Keratinocyte (primary cell): ENCODE data around the gene THOC6. TPM values are rescaled to one million over a fixed set of nuclear protein-coding genes. Genes with fewer than 3 reads are reported as not detected.

ENCODE experiments used
- DNase-seq: peaks from one replicate; pipeline ENCODE4 v3.0.0-alpha.2; 2011; ENCODE audit warnings: low read depth, missing footprints, low spot score
- FAIRE-seq: peaks from 2 replicates; lab custom pipeline; 2011; peaks lifted over from hg19 to GRCh38; lab: Jason Lieb, UNC
- H2AFZ ChIP-seq: 2 replicates; pipeline ENCODE4 v1.6.0; 2012; ENCODE audit warnings: low read length, control low read depth, inconsistent platforms; ENCODE audit not compliant: control insufficient read depth
- H3K27ac ChIP-seq: 2 replicates; pipeline ENCODE4 v1.5.1; 2011; ENCODE audit warnings: low read length; ENCODE audit not compliant: control insufficient read depth, insufficient read depth
- H3K27me3 ChIP-seq: 3 replicates; pipeline ENCODE4 v1.6.0; 2011; ENCODE audit warnings: low read length; ENCODE audit not compliant: control insufficient read depth, insufficient read depth; ENCODE audit errors: extremely low read depth
- H3K36me3 ChIP-seq, 2 experiments: 2 replicates in 1 of 2; 3 replicates in 1 of 2; pipeline ENCODE4 v1.5.1; 2011; ENCODE audit warnings: low read length in 2 of 2, mild to moderate bottlenecking in 1 of 2; ENCODE audit not compliant: control insufficient read depth in 2 of 2, insufficient read depth in 2 of 2; ENCODE audit errors: extremely low read depth in 1 of 2
- H3K4me1 ChIP-seq: 3 replicates; pipeline ENCODE4 v1.5.1; 2011; ENCODE audit warnings: low read length; ENCODE audit not compliant: control insufficient read depth, insufficient read depth; ENCODE audit errors: extremely low read depth
- H3K4me2 ChIP-seq: 3 replicates; pipeline ENCODE4 v1.6.0; 2011; ENCODE audit warnings: low read depth, low read length; ENCODE audit not compliant: control insufficient read depth, insufficient read depth; ENCODE audit errors: extremely low read depth
- H3K4me3 ChIP-seq, 3 experiments: fragments of 200-600 bp in 1 of 3; sonication (generic) in 1 of 3; 2 replicates in 2 of 3; 3 replicates in 1 of 3; pipeline ENCODE4 v1.5.1; 2011 to 2016; ENCODE audit warnings: low read length in 3 of 3, mild to moderate bottlenecking in 3 of 3, control low read depth in 2 of 3, inconsistent platforms in 1 of 3, low read depth in 1 of 3, mixed read lengths in 1 of 3, mixed run types in 1 of 3, moderate library complexity in 1 of 3; ENCODE audit not compliant: control insufficient read depth in 2 of 3, insufficient read depth in 2 of 3; ENCODE audit errors: extremely low read depth in 1 of 3
- H3K79me2 ChIP-seq: 2 replicates; pipeline ENCODE4 v1.6.0; 2012; ENCODE audit warnings: low read length; ENCODE audit not compliant: control insufficient read depth, insufficient read depth
- H3K9ac ChIP-seq: 3 replicates; pipeline ENCODE4 v1.6.0; 2011; ENCODE audit warnings: low read length; ENCODE audit not compliant: control insufficient read depth, insufficient read depth; ENCODE audit errors: extremely low read depth
- H3K9me1 ChIP-seq: 3 replicates; pipeline ENCODE4 v1.6.0; 2011; ENCODE audit warnings: low read length; ENCODE audit not compliant: control insufficient read depth, insufficient read depth; ENCODE audit errors: extremely low read depth
- H3K9me3 ChIP-seq: 2 replicates; pipeline ENCODE4 v1.5.1; 2012; ENCODE audit warnings: low read depth, low read length; ENCODE audit not compliant: control insufficient read depth
- H4K20me1 ChIP-seq: 3 replicates; pipeline ENCODE4 v1.6.0; 2011; ENCODE audit warnings: low read length; ENCODE audit not compliant: control insufficient read depth, insufficient read depth; ENCODE audit errors: extremely low read depth
- CTCF ChIP-seq, 3 experiments: IDR thresholded peaks in 1 of 3; conservative IDR thresholded peaks in 1 of 3; optimal IDR thresholded peaks in 1 of 3; 2 replicates in 2 of 3; 3 replicates in 1 of 3; pipeline versions ENCODE3 to v1.5.1; 2011; ENCODE audit warnings: low read length in 3 of 3, mild to moderate bottlenecking in 3 of 3, moderate library complexity in 2 of 3, control low read depth in 1 of 3, inconsistent platforms in 1 of 3; ENCODE audit not compliant: insufficient read depth in 2 of 3; ENCODE audit errors: extremely low read depth in 1 of 3
- EZH2 ChIP-seq: IDR thresholded peaks from one replicate; pipeline ENCODE4 v1.6.1; 2012; ENCODE audit warnings: inconsistent platforms, mild to moderate bottlenecking, low read length, moderate library complexity
- dilution Hi-C: fragments of 300-500 bp; cut with MboI; formaldehyde crosslinking; loops from one replicate; pipeline ENCODE4 v1.7.0; 2020; ENCODE audit warnings: low sequenced_read_pairs; ENCODE audit not compliant: extremely low pct_ligation_motif_present
- polyA plus RNA-seq, 5 experiments: library from polyadenylated mRNA; depleted of rRNA in 3 of 5; stranded (reverse) in 3 of 5; stranded (forward) in 1 of 5; unstranded in 1 of 5; fragments of >200 nt; gene quantifications; 1 replicate in 1 of 5; 2 replicates in 3 of 5; 3 replicates in 1 of 5; pipeline versions ENCODE4 v1.2.1 to v1.2.3, GENCODE V29; 2011 to 2012; ENCODE audit warnings: missing spikeins in 2 of 5, low read depth in 1 of 5, low replicate concordance in 1 of 5

THOC6 gene
- polyA plus RNA-seq, 1 donor (not counting 4 experiments of a cell fraction or from before 2014, with no cell fraction given): 10.3 TPM

GRCh38 chr16:3003582-3004270 is 20.1 kb upstream of the THOC6 start:
- Histone ChIP-seq H2AFZ (no peak overlapping the region), H3K27me3 (no peaks in the 10 kb centered on the region), H3K9me1 (no peaks in the 10 kb centered on the region), H3K79me2 (no peaks in the 10 kb centered on the region), H3K4me2 (peak overlapping the region; percentile 22), H3K36me3 (no peaks in the 10 kb centered on the region), H3K4me1 (no peaks in the 10 kb centered on the region), H4K20me1 (no peaks in the 10 kb centered on the region), H3K9ac (no peak overlapping the region), H3K27ac (no peak overlapping the region), H3K9me3 (no peaks in the 10 kb centered on the region), H3K4me3 (no peak overlapping the region)
- dilution Hi-C loops: no loop called here
- FAIRE-seq (peak; percentile 69), DNase-seq (peak; percentile 97)
- TF ChIP-seq CTCF (optimal IDR thresholded peaks at IDR 0.05 in 1 of 3, IDR thresholded peaks at IDR 0.05 in 1 of 3, conservative IDR thresholded peaks at IDR 0.05 in 1 of 3; ENCODE audit: extremely low read depth in 1 of 3, insufficient read depth in 2 of 3, low read length in 3 of 3): peak; percentile 27 to 82 (median 51)
- no peak for TF ChIP-seq EZH2

DNA sequence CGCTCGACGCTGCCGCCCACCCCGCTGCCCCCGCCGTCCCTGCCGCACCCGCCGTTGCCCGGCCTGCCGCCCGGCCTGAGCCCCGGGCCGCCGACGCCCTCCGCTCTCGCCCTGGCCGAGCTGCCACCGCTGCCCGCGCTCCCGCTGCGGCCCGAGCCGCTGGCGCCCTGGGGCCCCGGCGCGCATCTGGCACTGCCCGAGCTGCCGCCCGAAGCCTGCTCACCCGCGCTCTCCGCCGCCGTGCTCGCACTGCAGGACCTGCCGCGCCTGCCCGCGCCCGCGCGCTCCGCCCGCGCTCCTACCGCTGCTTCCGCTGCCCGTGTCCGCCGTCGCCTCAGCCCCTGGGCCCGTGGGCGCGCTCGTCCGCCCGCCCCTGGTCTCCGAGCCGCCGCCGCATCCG is 19.5 kb upstream of the THOC6 start:
- H3K4me2 ChIP-seq: peak overlapping the region; percentile 22
- H3K36me3 ChIP-seq: no peaks in the 10 kb centered on the region
- H3K4me3 ChIP-seq: no peak overlapping the region
- no peaks in the 10 kb centered on the region for H3K27me3 ChIP-seq
- H3K27ac ChIP-seq: no peak overlapping the region
- no peak overlapping the region for H3K9ac ChIP-seq
- TF ChIP-seq CTCF (optimal IDR thresholded peaks at IDR 0.05 in 1 of 3, IDR thresholded peaks at IDR 0.05 in 1 of 3, conservative IDR thresholded peaks at IDR 0.05 in 1 of 3; ENCODE audit: extremely low read depth in 1 of 3, insufficient read depth in 2 of 3, low read length in 3 of 3): no peak
- no peak for TF ChIP-seq EZH2
- no peaks in the 10 kb centered on the region for H3K79me2 ChIP-seq
- H3K9me3 ChIP-seq: no peaks in the 10 kb centered on the region
- H3K9me1 ChIP-seq: no peaks in the 10 kb centered on the region
- dilution Hi-C loops: no loop called here
- no peak for FAIRE-seq
- H2AFZ ChIP-seq: no peak overlapping the region
- H4K20me1 ChIP-seq: no peaks in the 10 kb centered on the region
- DNase-seq: no peak
- no peaks in the 10 kb centered on the region for H3K4me1 ChIP-seq
